K562 (cell line): ENCODE results near the gene SLC25A10. TPM values are rescaled to one million over a fixed set of nuclear protein-coding genes. Genes with fewer than 3 reads are reported as not detected.

Experiments used
- BRD4 ChIP-seq: fragments of 200-600 bp; sonication (generic); IDR thresholded peaks from 2 replicates; pipeline ENCODE4 v1.6.1; 2017; ENCODE audit warnings: inconsistent platforms
- BRD9 ChIP-seq: fragments of 450-650 bp; IDR thresholded peaks from 2 replicates; pipeline ENCODE4 v1.6.1; 2018; ENCODE audit warnings: low read depth; ENCODE audit not compliant: partially characterized antibody
- CHD2 ChIP-seq: IDR thresholded peaks from 2 replicates; pipeline ENCODE4 v1.6.1; 2011; ENCODE audit warnings: low read depth, low read length
- ESRRA ChIP-seq: fragments of 450-650 bp; IDR thresholded peaks from 2 replicates; pipeline ENCODE4 v1.6.1; 2014; ENCODE audit warnings: low read depth, mild to moderate bottlenecking, moderate library complexity, borderline replicate concordance
- ETS1 ChIP-seq: conservative IDR thresholded peaks from 2 replicates; pipeline ENCODE4 v1.6.1; 2011; ENCODE audit warnings: low read depth, mild to moderate bottlenecking, low read length; ENCODE audit not compliant: control insufficient read depth
- HDAC2 ChIP-seq: fragments of 450-650 bp; IDR thresholded peaks from 2 replicates; pipeline ENCODE4 v1.6.1; 2016; ENCODE audit warnings: mild to moderate bottlenecking
- MAX ChIP-seq: sonication (generic); formaldehyde crosslinking; IDR thresholded peaks from 2 replicates; pipeline ENCODE4 v1.9.0; 2022; ENCODE audit warnings: mild to moderate bottlenecking, missing genetic modification reagents
- NELFE ChIP-seq: IDR thresholded peaks from 2 replicates; pipeline ENCODE4 v1.6.1; 2011; ENCODE audit warnings: mild to moderate bottlenecking; ENCODE audit not compliant: insufficient read depth, insufficient read length
- NEUROD1 ChIP-seq: fragments of 150-350 bp; IDR thresholded peaks from 2 replicates; pipeline ENCODE4 v1.6.1; 2014; ENCODE audit warnings: borderline replicate concordance, low read length, low read depth; ENCODE audit not compliant: partially characterized antibody
- NFATC3 ChIP-seq: fragments of 450-650 bp; IDR thresholded peaks from 2 replicates; pipeline ENCODE4 v1.6.1; 2017; ENCODE audit warnings: mild to moderate bottlenecking
- POLR2AphosphoS5 ChIP-seq: IDR thresholded peaks from 2 replicates; pipeline ENCODE4 v1.6.1; 2011; ENCODE audit warnings: mild to moderate bottlenecking, low read depth, low read length, moderate library complexity; ENCODE audit not compliant: control insufficient read depth, insufficient read depth
- TEAD4 ChIP-seq, 2 experiments: sonication (generic) in 1 of 2; formaldehyde crosslinking in 1 of 2; IDR thresholded peaks; 2 replicates each; pipeline versions ENCODE4 v1.6.1 to v1.8.0; 2012 to 2022; ENCODE audit warnings: borderline replicate concordance in 1 of 2, inconsistent platforms in 1 of 2, low read length in 1 of 2, mild to moderate bottlenecking in 1 of 2, missing genetic modification reagents in 1 of 2
- ZBTB40 ChIP-seq, 2 experiments: fragments of 450-650 bp in 1 of 2; sonication (generic) in 1 of 2; formaldehyde crosslinking in 1 of 2; IDR thresholded peaks; 2 replicates each; pipeline versions ENCODE4 v1.7.1 to v1.9.0; 2016 to 2022; ENCODE audit warnings: inconsistent platforms in 1 of 2, mild to moderate bottlenecking in 1 of 2, missing genetic modification reagents in 1 of 2
- ZNF143 ChIP-seq: sonication (generic); formaldehyde crosslinking; IDR thresholded peaks from 2 replicates; pipeline ENCODE4 v1.9.0; 2022; ENCODE audit warnings: mild to moderate bottlenecking, missing genetic modification reagents
- polyA plus RNA-seq, 8 experiments: library from polyadenylated mRNA; depleted of rRNA in 4 of 8; stranded (reverse) in 5 of 8; unstranded in 3 of 8; fragments of >200 nt; fragmentation: Nextera tagmentation in 2 of 8; fragmentation: Illumina TruSeq in 1 of 8; extraction: Ambion mirVana in 2 of 8; extraction: Trizol in 1 of 8; gene quantifications; 2 replicates each; pipeline versions ENCODE4 v1.2.1 to v1.2.3, GENCODE V29; 2011 to 2014; ENCODE audit warnings: inconsistent platforms in 1 of 8, missing spikeins in 1 of 8
- total RNA-seq, 7 experiments: library from RNA; depleted of rRNA in 6 of 7; stranded (reverse); fragments of >200 nt in 6 of 7; fragmentation: Illumina TruSeq in 2 of 7; extraction: Trizol in 2 of 7; gene quantifications; 2 replicates each; pipeline versions ENCODE4 v1.2.1 to v1.2.3, GENCODE V29; 2011 to 2021; ENCODE audit warnings: low replicate concordance in 1 of 7

SLC25A10 gene
- total and polyA plus RNA-seq, 9 of the 15 experiments (the other 6 are each of a cell fraction or from before 2014, with no cell fraction given): 0.10 to 85.6 (median 34.3) TPM

GRCh38 chr17:81666342-81667191, 45.5 kb upstream of the SLC25A10 start, which contains the start of the genes CCDC137 and OXLD1 (continued):
- TF ChIP-seq ESRRA (peak; percentile 42; the same call in 1 of the 2 replicates), ETS1 (peak; percentile 42; the same call in 1 of the 2 replicates), NELFE (no peak), NEUROD1 (peak; percentile 51), BRD9 (no peak), MAX (CRISPR knock-in tag) (peak; percentile 68), ZBTB40 (IDR thresholded peaks at IDR 0.05) (peak; percentile 99), ZBTB40 (CRISPR knock-in tag; IDR thresholded peaks at IDR 0.05) (no peak), CHD2 (peak; percentile 78), ZNF143 (CRISPR knock-in tag) (0 out of 2 replicates have a peak, but pooled peaks have one; percentile 23), HDAC2 (no peak), BRD4 (peak; percentile 69; the same call in 1 of the 2 replicates), NFATC3 (no peak), POLR2AphosphoS5 (peak; percentile 80), TEAD4 (IDR thresholded peaks at IDR 0.05; ENCODE audit: low read length) (no peak), TEAD4 (CRISPR knock-in tag; IDR thresholded peaks at IDR 0.05; ENCODE audit: borderline replicate concordance) (peak; percentile 82; the same call in 1 of the 2 replicates)
